HG03280 (cell line): Measurements from ENCODE around the gene RND2.
A peak's percentile ranks its signal among the peaks of the same experiment; 100 is the strongest.

Experiments used
- ATAC-seq: cut with Tn5 transposase; IDR thresholded peaks from one replicate; pipeline ENCODE4 v1.9.1; 2021; ENCODE audit warnings: mild to moderate bottlenecking, moderate library complexity; ENCODE audit not compliant: unreplicated experiment

RND2 gene

GRCh38 chr17:43003542-43004172 lies 21.4 kb upstream of the RND2 start:
- no peak for ATAC-seq

DNA sequence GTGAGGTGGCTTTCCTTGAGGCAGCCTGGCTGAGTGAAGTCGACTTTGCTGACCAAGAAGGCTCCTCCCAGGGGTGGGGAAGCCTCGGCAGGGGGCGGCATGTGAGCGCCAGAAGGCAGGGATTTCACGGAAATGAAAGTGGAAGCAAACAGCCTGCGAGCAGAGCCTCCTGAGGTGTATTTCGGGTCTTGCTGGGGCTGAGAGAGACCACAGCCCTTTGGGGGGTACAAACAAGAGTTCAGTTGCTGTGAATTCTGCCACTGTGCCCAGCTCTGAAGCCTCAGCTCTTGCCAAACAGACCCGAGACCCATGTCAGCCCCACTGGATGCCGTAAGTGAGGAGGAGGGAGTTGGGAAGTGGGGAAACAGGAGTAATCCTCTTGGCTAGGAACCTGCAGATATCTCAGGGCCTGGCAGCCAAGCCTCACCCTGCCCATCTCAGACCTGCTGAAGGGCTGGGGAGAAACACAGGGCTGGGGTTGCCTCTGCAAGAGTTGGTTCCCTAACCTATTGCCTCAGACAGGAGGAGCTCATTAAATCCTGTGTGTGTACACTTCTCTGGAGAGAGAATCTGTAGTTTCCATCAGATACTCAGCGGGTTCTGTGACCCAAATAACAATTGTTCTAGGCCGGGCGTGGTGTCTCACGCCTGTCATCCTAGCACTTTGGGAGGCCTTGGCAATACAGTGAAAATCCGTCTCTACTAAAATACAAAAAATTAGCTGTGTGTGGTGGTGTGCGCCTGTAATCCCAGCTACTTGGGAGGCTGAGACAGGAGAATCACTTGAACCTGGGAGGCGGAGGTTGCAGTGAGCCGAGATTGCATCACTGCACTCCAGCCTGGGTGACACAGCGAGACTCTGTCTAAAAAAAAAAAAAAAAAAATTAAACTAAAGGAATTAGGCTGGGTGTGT lies 18.1 kb upstream of the RND2 start, which contains the start of gene IFI35:
Gene IFI35, plus strand, starts transcription at position 146 of the 913 bp plus-strand sequence. Its CDS starts 164 bp downstream, at position 310.
- ATAC-seq = peak; percentile 89

GRCh38 chr17:43010667-43011308 lies 14.2 kb upstream of the RND2 start:
- ATAC-seq = no peak

- ATAC-seq = no peak
Observed at GRCh38 chr17:43011728-43012472, 13.1 kb upstream of the RND2 start.

DNA sequence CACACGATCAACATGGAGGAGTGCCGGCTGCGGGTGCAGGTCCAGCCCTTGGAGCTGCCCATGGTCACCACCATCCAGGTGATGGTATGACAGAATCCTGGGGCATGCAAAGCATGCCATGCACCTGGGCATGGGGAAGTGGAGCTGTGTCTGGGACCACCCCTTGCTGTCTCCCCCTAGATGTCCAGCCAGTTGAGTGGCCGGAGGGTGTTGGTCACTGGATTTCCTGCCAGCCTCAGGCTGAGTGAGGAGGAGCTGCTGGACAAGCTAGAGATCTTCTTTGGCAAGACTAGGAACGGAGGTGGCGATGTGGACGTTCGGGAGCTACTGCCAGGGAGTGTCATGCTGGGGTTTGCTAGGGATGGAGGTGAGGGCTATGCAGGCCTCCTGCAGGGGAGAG lies 11.7 kb upstream of the RND2 start:
- ATAC-seq = no peak

DNA sequence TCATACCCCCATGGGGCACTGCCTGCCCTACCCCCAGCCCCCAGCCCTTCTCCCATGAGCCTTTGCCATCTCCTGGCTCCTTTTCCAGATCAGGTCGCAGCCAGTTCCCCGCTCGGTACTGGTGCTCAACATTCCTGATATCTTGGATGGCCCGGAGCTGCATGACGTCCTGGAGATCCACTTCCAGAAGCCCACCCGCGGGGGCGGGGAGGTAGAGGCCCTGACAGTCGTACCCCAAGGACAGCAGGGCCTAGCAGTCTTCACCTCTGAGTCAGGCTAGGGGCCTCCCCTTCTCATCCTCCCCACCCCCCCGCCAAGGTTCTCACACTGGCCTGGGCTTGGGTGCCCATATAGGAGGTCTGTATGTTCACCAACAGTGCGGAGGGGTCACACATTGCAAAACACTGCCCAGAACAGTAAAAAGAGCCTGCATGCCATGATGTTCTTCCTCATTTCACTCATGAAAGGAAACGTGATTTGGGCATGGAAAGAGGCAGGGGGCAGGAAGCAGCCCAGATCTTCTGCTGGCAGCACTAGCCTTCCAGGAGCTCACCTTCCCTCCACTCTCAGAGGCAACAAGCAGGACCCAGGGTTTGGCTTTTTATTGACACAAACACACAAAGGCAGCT lies 10.9 kb upstream of the RND2 start:
- ATAC-seq = no peak

GRCh38 chr17:43014649-43015542 lies 10.1 kb upstream of the RND2 start:
- no peak for ATAC-seq

GRCh38 chr17:43015579-43015978 lies 9.5 kb upstream of the RND2 start:
- ATAC-seq = no peak

DNA sequence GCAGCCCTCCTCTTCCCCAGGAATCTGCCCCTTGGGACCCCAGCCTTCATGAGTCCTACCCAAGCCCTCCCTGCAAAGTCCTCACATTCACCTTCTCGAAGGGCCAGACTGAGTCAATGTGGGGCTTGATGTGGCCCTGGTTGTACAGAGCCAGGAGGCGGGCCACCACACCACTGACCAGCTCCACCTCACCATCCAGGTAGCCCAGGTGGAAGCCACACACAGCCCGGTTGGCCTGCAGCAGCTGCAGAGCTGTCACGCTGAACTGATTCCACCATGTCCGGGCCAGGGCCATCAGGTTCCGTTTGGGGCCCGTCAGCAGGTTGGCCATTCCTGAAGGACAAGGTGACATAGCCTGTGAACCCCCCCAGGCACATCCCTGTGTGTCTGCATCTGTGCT lies 8.8 kb upstream of the RND2 start:
- ATAC-seq = no peak

- no peak for ATAC-seq
Observed at GRCh38 chr17:43018008-43018853, 6.8 kb upstream of the RND2 start.

DNA sequence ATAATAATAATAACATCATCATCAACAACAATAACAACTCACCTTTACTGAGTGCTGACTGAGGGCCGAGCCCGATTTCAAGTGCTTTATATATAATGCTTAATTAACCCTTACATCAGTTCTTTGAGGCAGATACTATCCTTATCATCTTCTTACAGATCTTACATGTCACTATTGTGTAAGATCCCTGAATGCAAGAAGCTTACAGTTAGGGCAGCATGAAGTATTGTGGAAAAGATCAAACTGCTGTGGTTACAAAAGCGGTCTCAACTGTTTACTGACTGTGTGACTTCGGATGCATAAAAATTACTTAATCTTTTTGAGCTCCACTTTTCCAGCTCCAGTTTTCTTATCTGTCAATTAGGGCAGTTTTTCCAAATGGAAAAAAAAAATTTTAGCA lies 6.1 kb upstream of the RND2 start:
- ATAC-seq = no peak

GRCh38 chr17:43019418-43019817 lies 5.6 kb upstream of the RND2 start:
- no peak for ATAC-seq

DNA sequence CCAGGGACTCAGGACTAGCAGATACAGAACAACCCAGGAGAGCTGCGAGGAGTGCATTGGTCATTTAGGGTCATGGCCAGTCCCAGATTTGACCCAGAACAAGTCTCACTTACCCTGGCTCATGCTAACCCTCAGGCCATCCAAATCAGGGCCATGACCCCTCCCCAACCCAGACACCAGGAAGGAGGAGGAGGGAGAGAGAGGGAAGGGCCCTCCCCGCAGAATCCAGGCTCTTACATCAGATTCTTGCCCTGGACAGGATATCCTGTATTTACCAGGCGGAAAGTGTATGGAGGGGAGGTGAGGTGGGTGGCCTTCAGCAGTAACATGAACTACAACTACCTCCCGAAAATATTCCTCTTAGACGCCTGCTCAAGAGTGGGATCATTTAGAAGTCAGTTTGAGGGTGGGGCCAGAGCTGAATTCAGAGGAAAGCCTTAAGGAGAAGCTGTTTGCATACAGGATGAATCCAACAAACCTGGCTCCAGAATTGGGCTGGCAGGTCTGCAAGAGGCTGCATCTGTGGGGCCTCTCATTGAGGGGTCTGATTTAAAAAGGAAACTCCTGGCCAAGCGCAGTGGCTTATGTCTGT lies 4.9 kb upstream of the RND2 start:
- no peak for ATAC-seq

DNA sequence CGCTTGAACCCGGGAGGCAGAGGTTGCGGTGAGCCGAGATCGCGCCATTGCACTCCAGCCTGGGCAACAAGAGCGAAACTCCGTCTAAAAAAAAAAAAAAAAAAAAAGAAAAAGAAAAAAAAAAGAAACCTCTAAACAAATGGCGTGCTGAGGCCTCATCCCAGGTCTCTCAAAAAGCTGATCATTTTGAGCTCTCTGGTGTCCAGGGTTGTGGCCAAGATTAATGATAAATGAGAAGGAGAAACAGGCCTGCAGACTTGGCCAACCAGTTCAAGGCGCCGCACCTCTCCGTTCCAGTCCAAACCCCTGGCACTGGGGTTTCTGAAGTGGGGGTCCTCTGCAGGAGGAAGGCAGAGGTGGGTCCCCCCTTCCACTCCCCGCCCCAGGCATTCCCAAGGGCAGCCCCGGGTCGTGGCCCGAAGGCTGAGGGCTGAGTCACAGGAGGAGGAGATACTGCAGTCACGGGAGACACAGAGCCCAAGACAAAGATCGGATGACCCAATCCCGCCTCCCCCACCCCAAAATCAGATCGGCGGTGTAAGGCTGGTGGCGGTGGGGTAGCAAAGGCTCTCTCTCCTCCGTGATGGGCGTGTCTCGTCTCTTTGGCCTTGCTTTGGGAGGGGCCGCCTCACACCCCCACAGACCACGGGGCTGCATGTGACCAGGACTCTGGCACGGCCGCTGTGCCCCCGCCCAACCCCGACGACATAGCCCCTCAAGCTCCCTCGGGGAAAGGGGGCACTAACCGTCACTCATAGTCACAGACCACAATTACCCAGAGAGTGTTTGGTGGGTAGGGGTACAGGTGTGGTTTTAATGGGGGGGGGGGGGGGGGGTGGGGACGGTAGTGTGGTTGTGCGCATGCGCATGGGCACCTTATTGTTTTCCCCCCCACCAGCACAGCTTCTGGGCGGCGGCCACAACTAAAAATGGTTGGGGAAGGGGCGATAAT lies 4.0 kb upstream of the RND2 start:
- ATAC-seq = no peak

DNA sequence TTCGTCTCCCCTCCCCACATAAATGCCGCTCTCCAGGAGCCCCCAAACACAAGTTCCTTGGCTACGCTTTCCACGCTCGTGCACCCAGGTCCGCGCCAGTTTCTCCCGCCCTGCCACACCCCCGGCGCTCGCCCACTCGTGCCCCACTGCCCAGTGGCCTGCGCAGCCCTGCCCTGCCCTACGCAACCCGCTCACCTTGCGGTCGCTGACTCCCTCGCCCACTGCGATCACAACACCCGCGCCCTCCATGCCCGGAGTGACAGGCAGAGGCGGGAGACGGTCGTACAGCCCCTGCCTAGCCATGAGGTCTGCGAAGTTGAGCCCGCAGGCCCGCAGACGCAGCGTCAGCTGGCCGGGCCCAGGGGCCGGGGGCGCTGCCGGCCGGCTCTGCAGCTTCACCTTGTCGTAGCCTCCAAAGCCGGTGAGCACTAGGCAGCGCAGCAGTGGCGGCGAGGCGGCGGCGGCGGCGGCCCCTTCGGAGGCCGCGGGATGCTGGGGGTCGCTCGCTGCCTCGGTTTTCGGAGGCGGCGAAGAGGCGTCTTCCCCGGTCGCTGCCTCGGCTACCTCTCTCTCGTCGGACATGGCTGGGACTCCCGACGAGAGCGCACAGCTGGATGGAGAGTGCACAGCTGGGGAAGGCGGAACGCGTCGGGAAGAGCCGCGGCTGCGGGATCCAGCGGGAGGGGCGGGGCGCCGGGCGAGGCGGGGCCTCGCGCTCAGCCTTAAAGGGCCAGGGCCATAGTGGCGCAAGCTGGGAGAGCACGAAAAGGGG lies 3.1 kb upstream of the RND2 start, which contains the start of gene VAT1:
Gene VAT1, minus strand, starts transcription at position 645 of the 772 bp plus-strand sequence. Its CDS starts 63 bp downstream, at position 582.
- no peak for ATAC-seq

GRCh38 chr17:43025290-43025657 lies 243 bp downstream of the RND2 start:
- no peak for ATAC-seq
